CD4-positive, alpha-beta T cell (primary cell): ENCODE results near the gene ALG3. TPM values are rescaled to one million over a fixed set of nuclear protein-coding genes. Genes with fewer than 3 reads are reported as not detected.

Source experiments
- ATAC-seq: fragments of 200-7000 bp; cut with Tn5 transposase; one replicate; pipeline ENCODE4 v1.10.0; 2022; ENCODE audit warnings: mild to moderate bottlenecking; ENCODE audit not compliant: poor library complexity
- CTCF ChIA-PET: fragments of 350-600 bp; sonication (Branson Sonifier 250); formaldehyde crosslinking; loops from one replicate; lab custom pipeline; 2021; ENCODE audit warnings: antibody characterized with exemption, inconsistent platforms; lab: Charles Lee
- POLR2A ChIA-PET: fragments of 350-600 bp; sonication (Branson Sonifier 250); formaldehyde crosslinking; loops from one replicate; lab custom pipeline; 2021; ENCODE audit warnings: antibody characterized with exemption, inconsistent platforms; lab: Charles Lee
- DNase-seq, 14 experiments: peaks; one replicate each; pipeline ENCODE4 v3.0.0-alpha.2; 2013 to 2020; ENCODE audit warnings: mixed read lengths in 2 of 14
- H3K27ac ChIP-seq, 2 donors: one replicate each; pipeline versions ENCODE4 v1.5.1 to v1.7.0; 2013; ENCODE audit warnings: low read length in 2 of 2, low read depth in 1 of 2, mild to moderate bottlenecking in 1 of 2
- H3K27me3 ChIP-seq, 2 experiments: 1 replicate in 1 of 2; 2 replicates in 1 of 2; pipeline versions ENCODE4 v1.6.1 to v1.7.0; 2013; ENCODE audit warnings: low read length in 2 of 2, control low read depth in 1 of 2, mild to moderate bottlenecking in 1 of 2, moderate library complexity in 1 of 2; ENCODE audit not compliant: insufficient read depth in 2 of 2, control insufficient read depth in 1 of 2
- H3K36me3 ChIP-seq: one replicate; pipeline ENCODE4 v1.6.1; 2013; ENCODE audit warnings: low read length, control low read depth; ENCODE audit not compliant: insufficient read depth
- H3K4me1 ChIP-seq: one replicate; pipeline ENCODE4 v1.6.1; 2013; ENCODE audit warnings: low read length, control low read depth; ENCODE audit not compliant: insufficient read depth
- H3K4me3 ChIP-seq: one replicate; pipeline ENCODE4 v1.5.1; 2013; ENCODE audit warnings: mild to moderate bottlenecking, low read length, moderate library complexity
- H3K9me3 ChIP-seq, 2 experiments: 1 replicate in 1 of 2; 2 replicates in 1 of 2; pipeline versions ENCODE4 v1.6.1 to v1.7.0; 2013; ENCODE audit warnings: low read length in 2 of 2, mild to moderate bottlenecking in 2 of 2, control low read depth in 1 of 2, moderate library complexity in 1 of 2; ENCODE audit not compliant: control insufficient read depth in 1 of 2, insufficient read depth in 1 of 2
- H3K27ac Mint-ChIP-seq: one replicate; pipeline ENCODE4 v1.8.0; 2020; ENCODE audit warnings: mixed read lengths
- H3K27me3 Mint-ChIP-seq: one replicate; pipeline ENCODE4 v1.8.0; 2021; ENCODE audit warnings: mixed read lengths
- H3K36me3 Mint-ChIP-seq: one replicate; pipeline ENCODE4 v1.8.0; 2021; ENCODE audit warnings: low read depth, mixed read lengths
- H3K4me1 Mint-ChIP-seq: one replicate; pipeline ENCODE4 v1.8.0; 2021; ENCODE audit warnings: low read depth, mixed read lengths
- H3K4me3 Mint-ChIP-seq: one replicate; pipeline ENCODE4 v1.8.0; 2020; ENCODE audit warnings: mild to moderate bottlenecking, mixed read lengths
- H3K9me3 Mint-ChIP-seq: one replicate; pipeline ENCODE4 v1.8.0; 2020; ENCODE audit warnings: mixed read lengths
- intact Hi-C, 2 experiments: fragments of 100-400 bp; cut with DNase I in 1 of 2; cut with micrococcal nuclease in 1 of 2; formaldehyde crosslinking; loops; one replicate each; pipeline versions ENCODE4 v1.15.1 to v1.9.0; 2023 to 2025; cut with DNase I, micrococcal nuclease
- total RNA-seq, 174 experiments: library from RNA in 2 of 174; stranded (reverse) in 2 of 174; gene quantifications; one replicate each; pipeline ENCODE4 v1.2.3 and lab custom pipeline; 2021 to 2026
- TF ChIP-seq, protein P1 (sequence below): fragments of 200-600 bp; IDR thresholded peaks from one replicate; pipeline ENCODE4 v1.8.0; 2022; ENCODE audit warnings: antibody characterized with exemption, mild to moderate bottlenecking

ALG3 gene
- total RNA-seq, 2 experiments from 2014 or later: 12.0 to 13.5 TPM

DNA sequence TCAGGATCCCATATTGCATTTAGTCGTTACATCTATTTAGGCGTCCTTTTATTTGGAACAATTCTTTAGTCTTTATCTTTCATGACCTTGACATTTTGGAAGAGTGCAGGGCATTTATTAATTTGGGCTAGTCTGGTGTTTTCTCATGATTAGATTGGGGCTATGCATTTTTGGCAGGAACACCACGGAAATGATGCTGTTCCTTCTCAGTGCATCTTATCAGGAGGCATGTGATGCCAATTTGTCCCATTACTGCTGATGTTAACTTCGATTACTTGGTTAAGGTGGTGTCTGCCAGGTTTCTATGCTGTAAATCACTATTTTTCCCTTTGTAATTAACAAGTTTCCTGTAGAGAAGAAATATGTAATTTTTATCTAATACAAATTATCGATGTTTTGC is 37.5 kb downstream of the ALG3 start:
- Mint-ChIP-seq H3K36me3 (no peaks in the 10 kb centered on the region), H3K4me3 (no peak overlapping the region), H3K27me3 (peaks cover 22% of the 10 kb centered on the region), H3K4me1 (no peaks in the 10 kb centered on the region), H3K9me3 (no peaks in the 10 kb centered on the region), H3K27ac (no peak overlapping the region)
- intact Hi-C loops: no loop called here
- Histone ChIP-seq H3K9me3 (no peaks in the 10 kb centered on the region), H3K36me3 (no peaks in the 10 kb centered on the region), H3K27ac (no peak overlapping the region), H3K4me3 (no peak overlapping the region), H3K4me1 (no peaks in the 10 kb centered on the region), H3K27me3 (peaks cover under 1 to 5% of the 10 kb centered on the region in 2 experiments)
- no peak for ATAC-seq
- TF ChIP-seq, protein P1, sequence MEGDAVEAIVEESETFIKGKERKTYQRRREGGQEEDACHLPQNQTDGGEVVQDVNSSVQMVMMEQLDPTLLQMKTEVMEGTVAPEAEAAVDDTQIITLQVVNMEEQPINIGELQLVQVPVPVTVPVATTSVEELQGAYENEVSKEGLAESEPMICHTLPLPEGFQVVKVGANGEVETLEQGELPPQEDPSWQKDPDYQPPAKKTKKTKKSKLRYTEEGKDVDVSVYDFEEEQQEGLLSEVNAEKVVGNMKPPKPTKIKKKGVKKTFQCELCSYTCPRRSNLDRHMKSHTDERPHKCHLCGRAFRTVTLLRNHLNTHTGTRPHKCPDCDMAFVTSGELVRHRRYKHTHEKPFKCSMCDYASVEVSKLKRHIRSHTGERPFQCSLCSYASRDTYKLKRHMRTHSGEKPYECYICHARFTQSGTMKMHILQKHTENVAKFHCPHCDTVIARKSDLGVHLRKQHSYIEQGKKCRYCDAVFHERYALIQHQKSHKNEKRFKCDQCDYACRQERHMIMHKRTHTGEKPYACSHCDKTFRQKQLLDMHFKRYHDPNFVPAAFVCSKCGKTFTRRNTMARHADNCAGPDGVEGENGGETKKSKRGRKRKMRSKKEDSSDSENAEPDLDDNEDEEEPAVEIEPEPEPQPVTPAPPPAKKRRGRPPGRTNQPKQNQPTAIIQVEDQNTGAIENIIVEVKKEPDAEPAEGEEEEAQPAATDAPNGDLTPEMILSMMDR: no peak
- no peak for DNase-seq
- ChIA-PET POLR2A (no interaction called here), CTCF (interaction anchor here (0.7 to 1.4 kb wide), 2 partner anchors 15 to 39 kb away, joined by 3 read pairs; no protein-coding TSS in a partner anchor)

DNA sequence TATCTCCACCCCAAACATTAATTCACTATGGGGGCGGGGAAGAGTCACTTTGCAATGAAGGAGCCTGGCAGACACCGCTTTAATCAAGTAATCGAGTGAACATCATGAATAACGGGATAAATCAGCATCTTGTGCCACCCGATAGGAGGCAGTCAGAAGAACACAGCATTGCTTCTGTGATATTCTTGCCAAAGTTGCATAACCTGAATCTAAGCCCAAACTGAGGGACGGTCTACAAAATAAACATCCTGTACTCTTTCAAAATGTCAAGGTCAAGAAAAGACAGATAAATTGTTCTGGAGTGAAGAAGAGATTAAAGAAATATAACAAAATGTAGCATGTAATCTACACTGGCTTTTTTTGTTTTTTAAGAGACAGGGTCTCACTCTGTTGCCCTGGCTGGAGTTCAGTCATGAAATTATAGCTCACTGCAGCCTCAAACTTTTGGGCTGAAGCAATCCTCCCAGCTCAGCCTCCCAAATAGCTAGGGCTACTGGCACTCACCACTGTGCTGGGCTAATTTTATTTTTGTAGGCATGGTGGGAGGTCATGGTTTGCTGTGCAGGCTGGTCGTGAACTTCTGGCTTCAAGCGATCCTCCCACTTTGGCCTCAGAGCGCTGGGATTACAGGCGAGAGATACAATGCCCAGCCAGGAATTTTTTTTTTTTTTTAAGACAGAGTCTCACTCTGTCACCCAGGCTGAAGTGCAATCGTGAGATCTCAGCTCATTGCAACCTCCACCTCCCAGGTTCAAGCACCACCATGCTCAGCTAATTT is 39.4 kb downstream of the ALG3 start:
- Histone ChIP-seq H3K9me3 (no peaks in the 10 kb centered on the region), H3K27me3 (peaks cover 6 to 8% of the 10 kb centered on the region in 2 experiments), H3K27ac (no peak overlapping the region), H3K4me1 (no peaks in the 10 kb centered on the region), H3K36me3 (no peaks in the 10 kb centered on the region), H3K4me3 (no peak overlapping the region)
- ATAC-seq (no peak), DNase-seq (no peak)
- Mint-ChIP-seq H3K36me3 (no peaks in the 10 kb centered on the region), H3K27me3 (peaks cover 20% of the 10 kb centered on the region), H3K27ac (no peak overlapping the region), H3K9me3 (no peaks in the 10 kb centered on the region), H3K4me1 (no peaks in the 10 kb centered on the region), H3K4me3 (no peak overlapping the region)
- ChIA-PET POLR2A (no interaction called here), CTCF (no interaction called here)
- TF ChIP-seq, protein P1: no peak
- intact Hi-C loops: no loop called here

DNA sequence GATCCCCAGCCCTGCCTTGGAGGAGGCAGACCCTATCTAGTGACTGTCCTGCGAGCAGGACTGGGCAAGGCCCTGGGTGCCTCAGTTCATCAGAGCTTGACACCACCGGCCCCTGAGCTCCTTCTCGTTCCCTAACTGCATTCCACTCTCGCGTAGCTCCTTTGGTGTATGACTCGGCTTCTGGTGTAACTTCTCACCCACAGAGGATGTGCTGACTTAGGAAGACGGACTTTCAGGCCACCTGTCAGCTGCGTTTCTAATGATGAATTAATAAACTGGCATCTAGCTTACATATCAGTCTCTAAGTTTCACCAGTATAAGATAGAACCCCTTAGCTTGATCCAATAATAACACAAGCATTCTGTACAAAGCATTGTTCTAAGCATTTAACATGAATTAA is 45.2 kb downstream of the ALG3 start:
- H3K27ac ChIP-seq: no peak overlapping the region
- intact Hi-C loops: no loop called here
- peaks cover 6 to 8% of the 10 kb centered on the region in 2 experiments for H3K27me3 ChIP-seq
- Mint-ChIP-seq H3K4me3 (no peak overlapping the region), H3K27me3 (peaks cover 20% of the 10 kb centered on the region), H3K9me3 (no peaks in the 10 kb centered on the region), H3K4me1 (no peaks in the 10 kb centered on the region), H3K36me3 (no peaks in the 10 kb centered on the region), H3K27ac (no peak overlapping the region)
- POLR2A ChIA-PET: no interaction called here
- no peaks in the 10 kb centered on the region for H3K9me3 ChIP-seq
- H3K36me3 ChIP-seq: no peaks in the 10 kb centered on the region
- DNase-seq (no peak), ATAC-seq (no peak)
- no peak overlapping the region for H3K4me3 ChIP-seq
- no peaks in the 10 kb centered on the region for H3K4me1 ChIP-seq
- CTCF ChIA-PET: interaction anchor here (0.9 kb wide), 1 partner anchor 24 kb away, joined by 3 read pairs; no protein-coding TSS in a partner anchor
- TF ChIP-seq, protein P1: no peak
